ENCODE results near the gene CHST11.

DNA sequence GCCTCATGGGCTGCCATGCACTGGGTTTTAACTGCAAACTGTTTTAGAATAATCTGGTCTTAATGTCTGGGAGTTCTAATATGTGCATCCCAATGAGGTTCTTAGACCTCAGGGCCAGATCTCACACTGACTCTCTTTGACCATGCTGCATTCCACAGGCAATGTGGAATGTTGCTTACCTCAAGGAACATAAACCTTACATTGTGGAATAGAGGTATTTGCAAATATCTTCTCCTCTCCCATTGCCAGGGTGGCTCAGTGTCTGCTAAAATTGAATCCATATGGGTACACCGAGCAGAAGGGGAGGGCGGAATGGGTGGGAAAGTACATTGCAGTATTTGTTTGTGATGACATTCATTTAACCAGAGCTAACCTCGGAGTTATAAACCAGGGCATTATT is 78.6 kb downstream of the CHST11 start:
- TF ChIP-seq, protein P1, sequence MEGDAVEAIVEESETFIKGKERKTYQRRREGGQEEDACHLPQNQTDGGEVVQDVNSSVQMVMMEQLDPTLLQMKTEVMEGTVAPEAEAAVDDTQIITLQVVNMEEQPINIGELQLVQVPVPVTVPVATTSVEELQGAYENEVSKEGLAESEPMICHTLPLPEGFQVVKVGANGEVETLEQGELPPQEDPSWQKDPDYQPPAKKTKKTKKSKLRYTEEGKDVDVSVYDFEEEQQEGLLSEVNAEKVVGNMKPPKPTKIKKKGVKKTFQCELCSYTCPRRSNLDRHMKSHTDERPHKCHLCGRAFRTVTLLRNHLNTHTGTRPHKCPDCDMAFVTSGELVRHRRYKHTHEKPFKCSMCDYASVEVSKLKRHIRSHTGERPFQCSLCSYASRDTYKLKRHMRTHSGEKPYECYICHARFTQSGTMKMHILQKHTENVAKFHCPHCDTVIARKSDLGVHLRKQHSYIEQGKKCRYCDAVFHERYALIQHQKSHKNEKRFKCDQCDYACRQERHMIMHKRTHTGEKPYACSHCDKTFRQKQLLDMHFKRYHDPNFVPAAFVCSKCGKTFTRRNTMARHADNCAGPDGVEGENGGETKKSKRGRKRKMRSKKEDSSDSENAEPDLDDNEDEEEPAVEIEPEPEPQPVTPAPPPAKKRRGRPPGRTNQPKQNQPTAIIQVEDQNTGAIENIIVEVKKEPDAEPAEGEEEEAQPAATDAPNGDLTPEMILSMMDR (IDR thresholded peaks at IDR 0.05) = no peak
- TF ChIP-seq POLR2A (IDR thresholded peaks at IDR 0.05) = no peak
